HepG2 (cell line): ENCODE results near the gene EVI5. TPM values are rescaled to one million over a fixed set of nuclear protein-coding genes. Genes with fewer than 3 reads are reported as not detected.
A peak's percentile ranks its signal among the peaks of the same experiment; 100 is the strongest.

Experiments
- ATF7-NPFF ChIP-seq: sonication (generic); formaldehyde crosslinking; IDR thresholded peaks from 2 replicates; pipeline ENCODE4 v1.8.1; 2023; ENCODE audit warnings: mild to moderate bottlenecking, low read depth, missing genetic modification reagents, moderate library complexity
- GZF1 ChIP-seq: sonication (generic); formaldehyde crosslinking; IDR thresholded peaks from 2 replicates; pipeline ENCODE4 v1.5.1; 2020; ENCODE audit warnings: mild to moderate bottlenecking, missing genetic modification reagents
- HNRNPH1 ChIP-seq: fragments of 200-400 bp; formaldehyde crosslinking; optimal IDR thresholded peaks from 2 replicates; pipeline ENCODE3; 2017; ENCODE audit warnings: mild to moderate bottlenecking, low read depth, low read length
- IKZF1 ChIP-seq: fragments of 450-650 bp; IDR thresholded peaks from 2 replicates; pipeline ENCODE4 v1.7.1; 2016
- KLF12 ChIP-seq: sonication (generic); formaldehyde crosslinking; IDR thresholded peaks from 2 replicates; pipeline ENCODE4 v1.4.0; 2020; ENCODE audit warnings: missing genetic modification reagents, borderline replicate concordance
- MAFK ChIP-seq, 2 experiments: IDR thresholded peaks in 1 of 2; conservative IDR thresholded peaks in 1 of 2; 2 replicates each; pipeline ENCODE4 v1.6.1; 2011; ENCODE audit warnings: improper control_type of control experiment in 2 of 2, low read length in 2 of 2
- NCOA2 ChIP-seq: sonication (generic); formaldehyde crosslinking; IDR thresholded peaks from 2 replicates; pipeline ENCODE4 v1.8.0; 2022; ENCODE audit warnings: inconsistent platforms
- NFATC3 ChIP-seq: sonication (generic); formaldehyde crosslinking; IDR thresholded peaks from 2 replicates; pipeline ENCODE4 v1.5.1; 2020; ENCODE audit warnings: mild to moderate bottlenecking, missing genetic modification reagents
- PHF21A ChIP-seq: sonication (generic); formaldehyde crosslinking; IDR thresholded peaks from 2 replicates; pipeline ENCODE4 v1.5.0; 2020; ENCODE audit warnings: mild to moderate bottlenecking, missing genetic modification reagents
- REXO4 ChIP-seq: sonication (generic); formaldehyde crosslinking; IDR thresholded peaks from 2 replicates; pipeline ENCODE4 v1.8.0; 2022; ENCODE audit warnings: missing genetic modification reagents, mild to moderate bottlenecking, borderline replicate concordance
- SIN3B ChIP-seq: fragments of 150-350 bp; IDR thresholded peaks from 2 replicates; pipeline ENCODE4 v1.6.1; 2014; ENCODE audit warnings: low read length
- ZBTB7A ChIP-seq: sonication (generic); formaldehyde crosslinking; IDR thresholded peaks from 2 replicates; pipeline ENCODE4 v1.8.0; 2022; ENCODE audit warnings: mild to moderate bottlenecking, missing genetic modification reagents
- ZC3H13 ChIP-seq: sonication (generic); formaldehyde crosslinking; IDR thresholded peaks from 2 replicates; pipeline ENCODE4 v1.8.1; 2023; ENCODE audit warnings: mild to moderate bottlenecking, missing genetic modification reagents, moderate library complexity
- ZNF468 ChIP-seq: sonication (generic); formaldehyde crosslinking; IDR thresholded peaks from 2 replicates; pipeline ENCODE4 v1.8.0; 2022; ENCODE audit warnings: mild to moderate bottlenecking, moderate library complexity, missing genetic modification reagents
- ZNF713 ChIP-seq: sonication (generic); formaldehyde crosslinking; IDR thresholded peaks from 2 replicates; pipeline ENCODE4 v1.4.0; 2020; ENCODE audit warnings: mild to moderate bottlenecking, missing genetic modification reagents
- ZSCAN31 ChIP-seq: sonication (generic); formaldehyde crosslinking; IDR thresholded peaks from 2 replicates; pipeline ENCODE4 v1.5.0; 2020; ENCODE audit warnings: low read depth, mild to moderate bottlenecking, missing genetic modification reagents
- polyA plus RNA-seq, 8 experiments: library from polyadenylated mRNA; depleted of rRNA in 3 of 8; stranded (reverse) in 7 of 8; unstranded in 1 of 8; fragments of >200 nt; fragmentation: Illumina TruSeq in 4 of 8; extraction: Trizol in 4 of 8; gene quantifications; 2 replicates each; pipeline versions ENCODE4 v1.2.1 to v1.2.3, GENCODE V29; 2011 to 2016; ENCODE audit warnings: low read depth in 4 of 8, missing spikeins in 1 of 8, mixed read lengths in 1 of 8; ENCODE audit not compliant: insufficient read depth in 1 of 8
- total RNA-seq, 5 experiments: library from RNA; depleted of rRNA; stranded (reverse); fragments of >200 nt; fragmentation: Illumina TruSeq; extraction: Trizol; gene quantifications; 2 replicates each; pipeline ENCODE4 v1.2.3, GENCODE V29; 2016; ENCODE audit warnings: low read depth in 1 of 5
- TF ChIP-seq, protein P1 (sequence below): sonication (generic); formaldehyde crosslinking; IDR thresholded peaks from 2 replicates; pipeline ENCODE4 v1.4.0; 2020; ENCODE audit warnings: missing genetic modification reagents, borderline replicate concordance
- TF ChIP-seq, protein P2 (sequence below): sonication (generic); IDR thresholded peaks from 2 replicates; pipeline ENCODE4 v1.6.1; 2016; ENCODE audit warnings: low read depth, borderline replicate concordance
- TF ChIP-seq, protein P3 (sequence below): sonication (generic); formaldehyde crosslinking; IDR thresholded peaks from 2 replicates; pipeline ENCODE4 v1.4.0; 2020; ENCODE audit warnings: missing genetic modification reagents, borderline replicate concordance
- TF ChIP-seq, protein P4 (sequence below): sonication (generic); formaldehyde crosslinking; IDR thresholded peaks from 2 replicates; pipeline ENCODE4 v1.5.1; 2020; ENCODE audit warnings: missing genetic modification reagents, mild to moderate bottlenecking, borderline replicate concordance

EVI5 gene
- total and polyA plus RNA-seq, 2 of the 13 experiments (the other 11 are each of a cell fraction or from before 2014, with no cell fraction given): 4.0 to 12.6 TPM

DNA sequence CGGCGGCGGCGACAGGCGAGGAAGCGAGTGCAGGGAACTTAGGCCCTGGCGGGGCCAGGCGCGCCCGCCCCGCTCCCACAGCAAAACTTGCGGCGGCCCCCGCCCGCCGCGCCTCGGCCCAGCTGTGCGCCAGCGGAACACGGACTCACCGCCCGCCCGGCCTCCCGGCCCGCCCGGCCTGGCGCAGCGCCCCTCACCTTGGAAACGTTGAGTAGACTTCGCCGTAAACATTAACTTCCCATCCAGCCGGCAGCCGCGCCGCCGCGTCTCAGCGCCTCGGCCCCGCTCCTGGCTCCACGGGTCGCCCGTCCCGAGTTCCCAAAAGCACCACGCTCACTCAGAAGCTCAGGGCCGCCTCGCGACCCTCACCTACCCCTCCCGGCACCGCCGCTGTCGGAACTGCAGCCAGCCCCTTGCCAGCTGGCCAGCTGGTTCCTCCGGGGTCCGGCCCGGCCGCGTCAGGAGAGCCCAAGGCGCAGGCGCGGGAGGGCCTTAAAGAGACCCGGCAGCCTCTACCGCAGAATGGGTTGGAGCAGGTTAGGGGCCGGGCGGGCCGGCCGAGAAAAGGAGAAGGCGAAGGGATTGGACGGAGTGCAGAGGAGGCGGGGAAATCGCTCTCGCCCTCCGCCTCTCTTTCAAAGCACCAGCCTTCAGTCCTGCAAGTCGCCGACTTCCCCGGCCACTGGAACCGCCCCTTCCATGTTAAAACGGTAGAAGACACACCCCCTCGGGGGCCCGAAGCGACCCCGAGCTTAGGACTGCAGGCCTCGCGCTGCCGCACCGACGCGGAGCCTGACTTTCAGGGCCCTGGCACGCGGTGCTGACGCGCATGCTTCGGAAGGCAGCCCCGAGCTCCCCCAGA is at the start of gene EVI5 (continued):
- TF ChIP-seq IKZF1 (no peak), ZBTB7A (CRISPR knock-in tag) (peak; percentile 98), ATF7-NPFF (CRISPR knock-in tag) (peak; percentile 98), ZSCAN31 (CRISPR knock-in tag) (0 out of 2 replicates have a peak, but pooled peaks have one; percentile 71), NCOA2 (CRISPR knock-in tag) (peak; percentile 79), KLF12 (CRISPR knock-in tag) (peak; percentile 91), ZNF468 (CRISPR knock-in tag) (0 out of 2 replicates have a peak, but pooled peaks have one; percentile 80), SIN3B (no peak), NFATC3 (CRISPR knock-in tag) (peak; percentile 96; the same call in 1 of the 2 replicates), MAFK (conservative IDR thresholded peaks at IDR 0.05 in 1 of 2, IDR thresholded peaks at IDR 0.05 in 1 of 2; ENCODE audit: low read length in 2 of 2) (no peak), PHF21A (CRISPR knock-in tag) (peak; percentile 42; the same call in 1 of the 2 replicates), ZNF713 (CRISPR knock-in tag) (0 out of 2 replicates have a peak, but pooled peaks have one; percentile 69), REXO4 (CRISPR knock-in tag) (peak; percentile 99), ZC3H13 (CRISPR knock-in tag) (peak; percentile 94), HNRNPH1 (no peak), GZF1 (CRISPR knock-in tag) (peak; percentile 88)
- TF ChIP-seq, protein P1, sequence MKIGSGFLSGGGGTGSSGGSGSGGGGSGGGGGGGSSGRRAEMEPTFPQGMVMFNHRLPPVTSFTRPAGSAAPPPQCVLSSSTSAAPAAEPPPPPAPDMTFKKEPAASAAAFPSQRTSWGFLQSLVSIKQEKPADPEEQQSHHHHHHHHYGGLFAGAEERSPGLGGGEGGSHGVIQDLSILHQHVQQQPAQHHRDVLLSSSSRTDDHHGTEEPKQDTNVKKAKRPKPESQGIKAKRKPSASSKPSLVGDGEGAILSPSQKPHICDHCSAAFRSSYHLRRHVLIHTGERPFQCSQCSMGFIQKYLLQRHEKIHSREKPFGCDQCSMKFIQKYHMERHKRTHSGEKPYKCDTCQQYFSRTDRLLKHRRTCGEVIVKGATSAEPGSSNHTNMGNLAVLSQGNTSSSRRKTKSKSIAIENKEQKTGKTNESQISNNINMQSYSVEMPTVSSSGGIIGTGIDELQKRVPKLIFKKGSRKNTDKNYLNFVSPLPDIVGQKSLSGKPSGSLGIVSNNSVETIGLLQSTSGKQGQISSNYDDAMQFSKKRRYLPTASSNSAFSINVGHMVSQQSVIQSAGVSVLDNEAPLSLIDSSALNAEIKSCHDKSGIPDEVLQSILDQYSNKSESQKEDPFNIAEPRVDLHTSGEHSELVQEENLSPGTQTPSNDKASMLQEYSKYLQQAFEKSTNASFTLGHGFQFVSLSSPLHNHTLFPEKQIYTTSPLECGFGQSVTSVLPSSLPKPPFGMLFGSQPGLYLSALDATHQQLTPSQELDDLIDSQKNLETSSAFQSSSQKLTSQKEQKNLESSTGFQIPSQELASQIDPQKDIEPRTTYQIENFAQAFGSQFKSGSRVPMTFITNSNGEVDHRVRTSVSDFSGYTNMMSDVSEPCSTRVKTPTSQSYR (CRISPR knock-in tag): peak; percentile 76
- TF ChIP-seq, protein P2, sequence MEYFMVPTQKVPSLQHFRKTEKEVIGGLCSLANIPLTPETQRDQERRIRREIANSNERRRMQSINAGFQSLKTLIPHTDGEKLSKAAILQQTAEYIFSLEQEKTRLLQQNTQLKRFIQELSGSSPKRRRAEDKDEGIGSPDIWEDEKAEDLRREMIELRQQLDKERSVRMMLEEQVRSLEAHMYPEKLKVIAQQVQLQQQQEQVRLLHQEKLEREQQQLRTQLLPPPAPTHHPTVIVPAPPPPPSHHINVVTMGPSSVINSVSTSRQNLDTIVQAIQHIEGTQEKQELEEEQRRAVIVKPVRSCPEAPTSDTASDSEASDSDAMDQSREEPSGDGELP: peak; percentile 94
- TF ChIP-seq, protein P3, sequence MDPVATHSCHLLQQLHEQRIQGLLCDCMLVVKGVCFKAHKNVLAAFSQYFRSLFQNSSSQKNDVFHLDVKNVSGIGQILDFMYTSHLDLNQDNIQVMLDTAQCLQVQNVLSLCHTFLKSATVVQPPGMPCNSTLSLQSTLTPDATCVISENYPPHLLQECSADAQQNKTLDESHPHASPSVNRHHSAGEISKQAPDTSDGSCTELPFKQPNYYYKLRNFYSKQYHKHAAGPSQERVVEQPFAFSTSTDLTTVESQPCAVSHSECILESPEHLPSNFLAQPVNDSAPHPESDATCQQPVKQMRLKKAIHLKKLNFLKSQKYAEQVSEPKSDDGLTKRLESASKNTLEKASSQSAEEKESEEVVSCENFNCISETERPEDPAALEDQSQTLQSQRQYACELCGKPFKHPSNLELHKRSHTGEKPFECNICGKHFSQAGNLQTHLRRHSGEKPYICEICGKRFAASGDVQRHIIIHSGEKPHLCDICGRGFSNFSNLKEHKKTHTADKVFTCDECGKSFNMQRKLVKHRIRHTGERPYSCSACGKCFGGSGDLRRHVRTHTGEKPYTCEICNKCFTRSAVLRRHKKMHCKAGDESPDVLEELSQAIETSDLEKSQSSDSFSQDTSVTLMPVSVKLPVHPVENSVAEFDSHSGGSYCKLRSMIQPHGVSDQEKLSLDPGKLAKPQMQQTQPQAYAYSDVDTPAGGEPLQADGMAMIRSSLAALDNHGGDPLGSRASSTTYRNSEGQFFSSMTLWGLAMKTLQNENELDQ (CRISPR knock-in tag): peak; percentile 95
- TF ChIP-seq, protein P4, sequence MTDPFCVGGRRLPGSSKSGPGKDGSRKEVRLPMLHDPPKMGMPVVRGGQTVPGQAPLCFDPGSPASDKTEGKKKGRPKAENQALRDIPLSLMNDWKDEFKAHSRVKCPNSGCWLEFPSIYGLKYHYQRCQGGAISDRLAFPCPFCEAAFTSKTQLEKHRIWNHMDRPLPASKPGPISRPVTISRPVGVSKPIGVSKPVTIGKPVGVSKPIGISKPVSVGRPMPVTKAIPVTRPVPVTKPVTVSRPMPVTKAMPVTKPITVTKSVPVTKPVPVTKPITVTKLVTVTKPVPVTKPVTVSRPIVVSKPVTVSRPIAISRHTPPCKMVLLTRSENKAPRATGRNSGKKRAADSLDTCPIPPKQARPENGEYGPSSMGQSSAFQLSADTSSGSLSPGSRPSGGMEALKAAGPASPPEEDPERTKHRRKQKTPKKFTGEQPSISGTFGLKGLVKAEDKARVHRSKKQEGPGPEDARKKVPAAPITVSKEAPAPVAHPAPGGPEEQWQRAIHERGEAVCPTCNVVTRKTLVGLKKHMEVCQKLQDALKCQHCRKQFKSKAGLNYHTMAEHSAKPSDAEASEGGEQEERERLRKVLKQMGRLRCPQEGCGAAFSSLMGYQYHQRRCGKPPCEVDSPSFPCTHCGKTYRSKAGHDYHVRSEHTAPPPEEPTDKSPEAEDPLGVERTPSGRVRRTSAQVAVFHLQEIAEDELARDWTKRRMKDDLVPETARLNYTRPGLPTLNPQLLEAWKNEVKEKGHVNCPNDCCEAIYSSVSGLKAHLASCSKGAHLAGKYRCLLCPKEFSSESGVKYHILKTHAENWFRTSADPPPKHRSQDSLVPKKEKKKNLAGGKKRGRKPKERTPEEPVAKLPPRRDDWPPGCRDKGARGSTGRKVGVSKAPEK (CRISPR knock-in tag): 0 out of 2 replicates have a peak, but pooled peaks have one; percentile 64
